ENCODE measurements around the gene OR10W1.

Gene OR10W1

DNA sequence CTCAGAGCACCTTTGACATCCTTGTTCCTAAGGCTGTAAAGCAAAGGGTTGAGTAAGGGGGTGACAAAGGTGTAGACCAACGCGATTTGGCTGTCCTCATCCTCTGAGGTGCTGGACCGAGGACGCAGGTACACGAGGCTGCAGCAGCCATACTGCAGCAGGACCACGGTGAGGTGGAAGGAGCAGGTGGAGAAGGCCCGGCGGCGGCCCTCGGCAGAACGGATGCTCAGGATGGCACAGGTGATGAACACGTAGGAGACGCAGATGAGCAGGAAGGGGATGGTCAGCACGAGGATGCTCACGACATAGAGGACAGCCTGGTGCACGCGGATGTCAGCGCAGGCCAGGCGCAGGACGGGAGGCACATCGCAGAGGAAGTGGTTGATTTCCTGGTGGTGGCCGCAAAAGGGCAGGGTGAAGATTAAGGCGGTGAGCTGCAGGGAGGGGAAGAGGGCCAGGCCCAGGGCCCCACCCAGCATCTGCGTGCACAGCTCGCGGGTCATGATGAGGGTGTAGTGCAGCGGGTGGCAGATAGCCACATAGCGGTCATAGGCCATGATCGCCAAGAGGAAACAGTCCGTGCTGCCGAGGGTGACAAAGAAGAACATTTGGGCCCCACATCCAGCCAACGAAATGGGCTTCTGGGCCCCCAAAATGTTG is 40.0 kb downstream of the OR10W1 start:
- DNase-seq (ENCODE audit: low read depth): no peak
- no peak overlapping the region for H3K4me3 ChIP-seq (ENCODE audit: control insufficient read depth, low read depth, low read length)
- TF ChIP-seq, protein P1, sequence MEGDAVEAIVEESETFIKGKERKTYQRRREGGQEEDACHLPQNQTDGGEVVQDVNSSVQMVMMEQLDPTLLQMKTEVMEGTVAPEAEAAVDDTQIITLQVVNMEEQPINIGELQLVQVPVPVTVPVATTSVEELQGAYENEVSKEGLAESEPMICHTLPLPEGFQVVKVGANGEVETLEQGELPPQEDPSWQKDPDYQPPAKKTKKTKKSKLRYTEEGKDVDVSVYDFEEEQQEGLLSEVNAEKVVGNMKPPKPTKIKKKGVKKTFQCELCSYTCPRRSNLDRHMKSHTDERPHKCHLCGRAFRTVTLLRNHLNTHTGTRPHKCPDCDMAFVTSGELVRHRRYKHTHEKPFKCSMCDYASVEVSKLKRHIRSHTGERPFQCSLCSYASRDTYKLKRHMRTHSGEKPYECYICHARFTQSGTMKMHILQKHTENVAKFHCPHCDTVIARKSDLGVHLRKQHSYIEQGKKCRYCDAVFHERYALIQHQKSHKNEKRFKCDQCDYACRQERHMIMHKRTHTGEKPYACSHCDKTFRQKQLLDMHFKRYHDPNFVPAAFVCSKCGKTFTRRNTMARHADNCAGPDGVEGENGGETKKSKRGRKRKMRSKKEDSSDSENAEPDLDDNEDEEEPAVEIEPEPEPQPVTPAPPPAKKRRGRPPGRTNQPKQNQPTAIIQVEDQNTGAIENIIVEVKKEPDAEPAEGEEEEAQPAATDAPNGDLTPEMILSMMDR (IDR thresholded peaks at IDR 0.05; ENCODE audit: control insufficient read depth, insufficient read depth, low read depth, low read length, missing control alignments): no peak

DNA sequence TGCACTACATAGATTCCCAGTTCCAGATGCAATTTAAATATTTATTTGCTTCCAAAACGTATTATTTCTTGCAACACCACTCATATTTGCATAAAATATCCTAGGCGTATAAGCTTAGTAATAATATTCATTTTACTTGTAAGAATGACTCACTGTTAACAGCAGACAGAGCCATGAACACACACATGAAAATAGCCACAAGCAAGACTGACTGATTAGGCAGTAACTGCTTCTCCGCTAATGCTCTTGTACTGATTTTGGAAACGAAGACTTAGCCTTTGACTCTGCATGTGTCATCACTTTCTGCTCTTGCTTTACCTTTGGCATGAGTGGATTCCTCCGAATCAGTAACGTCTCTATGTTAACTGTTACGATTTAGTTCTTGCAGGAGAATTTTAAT is 45.3 kb downstream of the OR10W1 start:
- TF ChIP-seq, protein P1 (IDR thresholded peaks at IDR 0.05; ENCODE audit: control insufficient read depth, insufficient read depth, low read depth, low read length, missing control alignments): no peak
- no peak for DNase-seq (ENCODE audit: low read depth)
- H3K4me3 ChIP-seq (ENCODE audit: control insufficient read depth, low read depth, low read length): no peak overlapping the region
